H1 (cell line): ENCODE results near the gene CDKN1B. TPM values are rescaled to one million over a fixed set of nuclear protein-coding genes. Genes with fewer than 3 reads are reported as not detected.

ENCODE experiments used
- CTCF ChIA-PET: fragments of 300-600 bp; sonication (Branson Sonifier 250); formaldehyde crosslinking; loops from one replicate; lab custom pipeline; 2021; ENCODE audit not compliant: partially characterized antibody; lab: Charles Lee
- POLR2A ChIA-PET: fragments of 300-600 bp; sonication (Branson Sonifier 250); formaldehyde crosslinking; loops from one replicate; lab custom pipeline; 2021; ENCODE audit warnings: inconsistent platforms; ENCODE audit not compliant: partially characterized antibody; lab: Charles Lee
- DNase-seq, 2 experiments: peaks; one replicate each; pipeline versions ENCODE4 v3.0.0 to v3.0.0-alpha.2; 2010 to 2022; ENCODE audit warnings: low spot score in 2 of 2, low read depth in 1 of 2, mixed read lengths in 1 of 2
- FAIRE-seq: peaks from 2 replicates; lab custom pipeline; 2011; peaks lifted over from hg19 to GRCh38; lab: Jason Lieb, UNC
- H2AFZ ChIP-seq: 2 replicates; pipeline ENCODE4 v1.8.1; 2012; ENCODE audit warnings: low read length, inconsistent platforms
- H2AK5ac ChIP-seq: 2 replicates; pipeline ENCODE4 v1.6.1; 2013; ENCODE audit warnings: low read depth, low read length
- H2BK120ac ChIP-seq: replicated peaks from 2 replicates; pipeline ENCODE3; 2013; ENCODE audit warnings: low read depth, low read length, inconsistent platforms
- H2BK12ac ChIP-seq: 2 replicates; pipeline ENCODE4 v1.6.1; 2013; ENCODE audit warnings: low read depth, low read length
- H2BK15ac ChIP-seq: 2 replicates; pipeline ENCODE4 v1.6.1; 2013; ENCODE audit warnings: low read length
- H2BK20ac ChIP-seq: 2 replicates; pipeline ENCODE4 v1.6.1; 2013; ENCODE audit warnings: low read length
- H2BK5ac ChIP-seq: 2 replicates; pipeline ENCODE4 v1.6.1; 2013; ENCODE audit warnings: low read depth, low read length
- H3K14ac ChIP-seq: 2 replicates; pipeline ENCODE4 v1.6.1; 2013; ENCODE audit warnings: inconsistent platforms; ENCODE audit not compliant: insufficient read length
- H3K18ac ChIP-seq: 2 replicates; pipeline ENCODE4 v1.6.1; 2013; ENCODE audit warnings: low read length; ENCODE audit errors: extremely low read depth
- H3K23ac ChIP-seq: 2 replicates; pipeline ENCODE4 v1.6.1; 2013; ENCODE audit warnings: inconsistent platforms; ENCODE audit not compliant: insufficient read length
- H3K23me2 ChIP-seq: 2 replicates; pipeline ENCODE4 v1.6.1; 2013; ENCODE audit warnings: low read depth, low read length
- H3K27ac ChIP-seq: 2 replicates; pipeline ENCODE4 v1.6.1; 2011; ENCODE audit warnings: low read depth, low read length, inconsistent platforms
- H3K27me3 ChIP-seq, 4 experiments: replicated peaks in 1 of 4; 1 replicate in 1 of 4; 2 replicates in 3 of 4; pipeline versions ENCODE4 v1.6.1 to v1.8.1; 2011 to 2013; ENCODE audit warnings: low read length in 3 of 4, mild to moderate bottlenecking in 3 of 4, inconsistent platforms in 2 of 4, mixed read lengths in 2 of 4, moderate library complexity in 1 of 4; ENCODE audit not compliant: control insufficient read depth in 3 of 4, insufficient read depth in 3 of 4; ENCODE audit errors: extremely low read depth in 1 of 4
- H3K36me3 ChIP-seq, 4 experiments: 2 replicates each; pipeline versions ENCODE4 v1.6.1 to v1.8.1; 2011 to 2013; ENCODE audit warnings: mild to moderate bottlenecking in 4 of 4, low read length in 3 of 4, moderate library complexity in 2 of 4, control low read depth in 1 of 4, inconsistent platforms in 1 of 4; ENCODE audit not compliant: insufficient read depth in 4 of 4, control insufficient read depth in 2 of 4
- H3K4ac ChIP-seq: replicated peaks from 2 replicates; pipeline ENCODE3; 2013; ENCODE audit warnings: low read length, low read depth, mixed read lengths, inconsistent platforms; ENCODE audit not compliant: insufficient read length
- H3K4me1 ChIP-seq, 4 experiments: replicated peaks in 1 of 4; 1 replicate in 1 of 4; 2 replicates in 3 of 4; pipeline versions ENCODE4 v1.6.1 to v1.8.1; 2011 to 2013; ENCODE audit warnings: low read length in 3 of 4, inconsistent platforms in 2 of 4, mixed read lengths in 1 of 4; ENCODE audit not compliant: insufficient read depth in 4 of 4, control insufficient read depth in 3 of 4
- H3K4me2 ChIP-seq, 2 experiments: 2 replicates each; pipeline versions ENCODE4 v1.6.1 to v1.8.1; 2011 to 2013; ENCODE audit warnings: low read depth in 2 of 2, low read length in 2 of 2, control low read depth in 1 of 2, inconsistent platforms in 1 of 2, mild to moderate bottlenecking in 1 of 2; ENCODE audit not compliant: insufficient read depth in 1 of 2
- H3K4me3 ChIP-seq, 4 experiments: fragments of 200-600, 300-600 bp in 1 of 4; sonication (generic), shearing (Covaris generic), sonication (Bioruptor Twin) in 1 of 4; 2 replicates each; pipeline versions ENCODE4 v1.5.1 to v1.8.1; 2011 to 2016; ENCODE audit warnings: low read length in 4 of 4, low read depth in 3 of 4, control low read depth in 2 of 4, inconsistent platforms in 2 of 4, mild to moderate bottlenecking in 2 of 4, mixed read lengths in 1 of 4, moderate library complexity in 1 of 4; ENCODE audit not compliant: insufficient read depth in 2 of 4; ENCODE audit errors: extremely low read depth in 1 of 4
- H3K56ac ChIP-seq: replicated peaks from 2 replicates; pipeline ENCODE3; 2013; ENCODE audit warnings: low read depth, mild to moderate bottlenecking, mixed read lengths, low read length, inconsistent platforms; ENCODE audit not compliant: insufficient read length
- H3K79me1 ChIP-seq: 2 replicates; pipeline ENCODE4 v1.6.1; 2013; ENCODE audit warnings: low read depth, low read length, control low read depth
- H3K79me2 ChIP-seq, 2 experiments: 2 replicates each; pipeline versions ENCODE4 v1.6.1 to v1.8.1; 2012 to 2013; ENCODE audit warnings: low read length in 2 of 2, mild to moderate bottlenecking in 2 of 2, inconsistent platforms in 1 of 2; ENCODE audit not compliant: insufficient read depth in 2 of 2, control insufficient read depth in 1 of 2
- H3K9ac ChIP-seq, 4 experiments: replicated peaks in 1 of 4; 1 replicate in 1 of 4; 2 replicates in 3 of 4; pipeline versions ENCODE4 v1.6.1 to v1.8.1; 2011 to 2013; ENCODE audit warnings: low read depth in 3 of 4, low read length in 3 of 4, control low read depth in 2 of 4, mild to moderate bottlenecking in 2 of 4, moderate library complexity in 2 of 4, inconsistent platforms in 1 of 4; ENCODE audit errors: extremely low read depth in 1 of 4
- H3K9me3 ChIP-seq, 2 experiments: 2 replicates each; pipeline versions ENCODE4 v1.6.1 to v1.8.1; 2012 to 2013; ENCODE audit warnings: mild to moderate bottlenecking in 2 of 2, moderate library complexity in 2 of 2, control low read depth in 1 of 2, inconsistent platforms in 1 of 2, low read depth in 1 of 2, low read length in 1 of 2, mixed read lengths in 1 of 2; ENCODE audit not compliant: insufficient read depth in 2 of 2
- H4K20me1 ChIP-seq, 2 experiments: replicated peaks in 1 of 2; 2 replicates each; pipeline versions ENCODE3 to v1.8.1; 2011 to 2013; ENCODE audit warnings: inconsistent platforms in 2 of 2, low read length in 2 of 2, mild to moderate bottlenecking in 1 of 2; ENCODE audit not compliant: insufficient read depth in 2 of 2, control insufficient read depth in 1 of 2
- H4K5ac ChIP-seq: 2 replicates; pipeline ENCODE4 v1.6.1; 2013; ENCODE audit warnings: low read length, low read depth, mixed read lengths, inconsistent platforms; ENCODE audit not compliant: insufficient read length
- H4K8ac ChIP-seq: 2 replicates; pipeline ENCODE4 v1.8.0; 2013; ENCODE audit warnings: mild to moderate bottlenecking, moderate library complexity, low read length, inconsistent platforms; ENCODE audit not compliant: insufficient read depth; ENCODE audit errors: extremely low read depth
- H4K91ac ChIP-seq: replicated peaks from 2 replicates; pipeline ENCODE3; 2013; ENCODE audit warnings: low read length, mixed read lengths, inconsistent platforms; ENCODE audit not compliant: insufficient read length
- ATF3 ChIP-seq: IDR thresholded peaks from 2 replicates; pipeline ENCODE4 v1.6.1; 2011; ENCODE audit warnings: low read depth, mild to moderate bottlenecking, low read length; ENCODE audit not compliant: insufficient read depth
- BCL11A ChIP-seq, 2 experiments: IDR thresholded peaks; one replicate each; pipeline ENCODE4 v1.6.1; 2011; ENCODE audit warnings: low read depth in 2 of 2, low read length in 2 of 2, mild to moderate bottlenecking in 2 of 2
- CHD2 ChIP-seq: IDR thresholded peaks from 2 replicates; pipeline ENCODE4 v1.6.1; 2012; ENCODE audit warnings: low read length, improper control_type of control experiment
- CREB1 ChIP-seq: IDR thresholded peaks from 2 replicates; pipeline ENCODE4 v1.6.1; 2012; ENCODE audit warnings: inconsistent platforms
- EZH2 ChIP-seq: fragments of 200-600 bp; sonication (generic); IDR thresholded peaks from 2 replicates; pipeline ENCODE4 v1.7.1; 2012; ENCODE audit warnings: low read depth, mild to moderate bottlenecking, moderate library complexity, low read length, inconsistent platforms; ENCODE audit not compliant: severe bottlenecking
- JUND ChIP-seq: IDR thresholded peaks from 2 replicates; pipeline ENCODE4 v1.6.1; 2011; ENCODE audit warnings: mild to moderate bottlenecking, improper control_type of control experiment, low read length
- KDM5A ChIP-seq: fragments of 200-600 bp; IDR thresholded peaks from 2 replicates; pipeline ENCODE4 v1.7.1; 2012; ENCODE audit warnings: mild to moderate bottlenecking, low read length, inconsistent platforms, mixed read lengths
- NANOG ChIP-seq: IDR thresholded peaks from 2 replicates; pipeline ENCODE4 v1.6.1; 2011; ENCODE audit warnings: low read length, low read depth, mild to moderate bottlenecking, inconsistent platforms; ENCODE audit not compliant: insufficient read depth, poor library complexity, severe bottlenecking
- NRF1 ChIP-seq: IDR thresholded peaks from 2 replicates; pipeline ENCODE4 v1.6.1; 2011; ENCODE audit warnings: mild to moderate bottlenecking, low read depth, low read length, improper control_type of control experiment
- RAD21 ChIP-seq, 2 experiments: IDR thresholded peaks in 1 of 2; conservative IDR thresholded peaks in 1 of 2; 2 replicates each; pipeline ENCODE4 v1.6.1; 2011; ENCODE audit warnings: low read depth in 2 of 2, low read length in 2 of 2, improper control_type of control experiment in 1 of 2, inconsistent platforms in 1 of 2, mild to moderate bottlenecking in 1 of 2, moderate library complexity in 1 of 2
- SIN3A ChIP-seq, 2 experiments: IDR thresholded peaks in 1 of 2; conservative IDR thresholded peaks in 1 of 2; 2 replicates each; pipeline ENCODE4 v1.6.1; 2011 to 2012; ENCODE audit warnings: low read length in 2 of 2, improper control_type of control experiment in 1 of 2, low read depth in 1 of 2, mild to moderate bottlenecking in 1 of 2
- YY1 ChIP-seq: IDR thresholded peaks from 2 replicates; pipeline ENCODE4 v1.6.1; 2011; ENCODE audit warnings: low read depth, mild to moderate bottlenecking, low read length
- WGBS, 2 experiments: shearing (Covaris generic) in 1 of 2; methylation state at CpG; one replicate each; pipeline versions ENCODE4 v1.1.6 to v1.1.7; 2013 to 2015; ENCODE audit warnings: low lambda C conversion rate in 2 of 2, mixed read lengths in 2 of 2, inconsistent platforms in 1 of 2, low coverage in 1 of 2, missing lambda C conversion rate in 1 of 2; ENCODE audit not compliant: insufficient replicate concordance in 2 of 2, insufficient coverage in 1 of 2, insufficient read length in 1 of 2; ENCODE audit errors: extremely low coverage in 1 of 2, missing lambda C conversion rate in 1 of 2; 5-methylcytosine and 5-hydroxymethylcytosine counted together
- polyA plus RNA-seq, 7 experiments: library from polyadenylated mRNA; depleted of rRNA in 3 of 7; stranded (reverse) in 5 of 7; unstranded in 2 of 7; fragments of >200 nt in 5 of 7; fragments of 200-250 nt in 2 of 7; gene quantifications; 1 replicate in 5 of 7; 2 replicates in 1 of 7; 4 replicates in 1 of 7; pipeline versions ENCODE4 v1.2.1 to v1.2.3, GENCODE V29; 2011 to 2013; ENCODE audit warnings: missing spikeins in 2 of 7, mixed read lengths in 2 of 7
- total RNA-seq: library from RNA; stranded (reverse); fragmentation: NEBNext Ultra II Directional; extraction: Animal tissue kit (Norgen Biotek cat#: 25700); gene quantifications from 2 replicates; pipeline ENCODE4 v1.2.1, GENCODE V29; 2021

Gene CDKN1B
- total and polyA plus RNA-seq, 2 of the 8 experiments (the other 6 are each of a cell fraction or from before 2014, with no cell fraction given) = 6.5 to 27.2 TPM

- Histone ChIP-seq H2BK12ac (no peak overlapping the region), H3K27ac (no peak overlapping the region), H3K14ac (no peak overlapping the region), H3K56ac (no peak overlapping the region), H2AFZ (no peak overlapping the region), H3K4me2 (no peak overlapping the region), H4K8ac (no peak overlapping the region), H2BK15ac (no peak overlapping the region; the same call in 1 of the 2 replicates), H3K23ac (no peak overlapping the region), H3K9ac (no peak overlapping the region), H4K20me1 (no peaks in the 10 kb centered on the region), H4K91ac (no peak overlapping the region), H3K9me3 (no peaks in the 10 kb centered on the region), H3K36me3 (no peaks in the 10 kb centered on the region), H3K4ac (no peak overlapping the region), H3K4me1 (peaks cover 5 to 7% (median 6%) of the 10 kb centered on the region in 4 experiments; a peak in 5 of 7 replicates), H3K23me2 (no peaks in the 10 kb centered on the region), H2BK20ac (no peak overlapping the region; the same call in 1 of the 2 replicates), H2BK5ac (no peak overlapping the region), H2BK120ac (no peak overlapping the region), H3K18ac (no peak overlapping the region), H2AK5ac (no peak overlapping the region), H3K79me1 (no peaks in the 10 kb centered on the region), H3K79me2 (no peaks in the 10 kb centered on the region), H4K5ac (no peak overlapping the region), H3K4me3 (no peak overlapping the region), H3K27me3 (no peaks in the 10 kb centered on the region)
- POLR2A ChIA-PET = interaction anchor here (1.2 kb wide), 1 partner anchor 28 kb away, joined by 3 read pairs; no protein-coding TSS in a partner anchor
- no peak for DNase-seq
- CTCF ChIA-PET = interaction anchor here (0.6 kb wide), 3 partner anchors 17 to 404 kb away, joined by 3 read pairs; no protein-coding TSS in a partner anchor
- 87% methylated on average over 5 of the region's 5 CpGs; no CpG with 5 or more reads in 1 of the 2 experiments for WGBS, 2 experiments
- no peak for FAIRE-seq
- TF ChIP-seq SIN3A (conservative IDR thresholded peaks at IDR 0.05 in 1 of 2, IDR thresholded peaks at IDR 0.05 in 1 of 2; ENCODE audit: low read depth in 1 of 2, low read length in 2 of 2) (no peak), KDM5A (no peak), NRF1 (no peak), CHD2 (no peak), BCL11A (IDR thresholded peaks at IDR 0.05; ENCODE audit: low read depth in 2 of 2, low read length in 2 of 2) (no peak), JUND (no peak), ATF3 (no peak), EZH2 (no peak), YY1 (no peak), NANOG (no peak), RAD21 (IDR thresholded peaks at IDR 0.05 in 1 of 2, conservative IDR thresholded peaks at IDR 0.05 in 1 of 2; ENCODE audit: low read depth in 2 of 2, low read length in 2 of 2) (no peak), CREB1 (no peak)
These were observed 27.4 kb upstream of the CDKN1B start for GRCh38 chr12:12689647-12690300.
